NT2/D1 (cell line): ENCODE measurements around the gene SPOUT1.
"Not testable (repeated sequence)": the region's sequence is repeated elsewhere in the genome, so short reads cannot be mapped to it uniquely, and the experiment has no call there.

Experiments used
- DNase-seq: peaks from one replicate; pipeline ENCODE4 v3.0.0-alpha.2; 2011; ENCODE audit warnings: low read depth, low spot score
- H3K27me3 ChIP-seq: 2 replicates; pipeline ENCODE4 v1.6.0; 2011; ENCODE audit warnings: mild to moderate bottlenecking; ENCODE audit not compliant: insufficient read length, insufficient read depth
- H3K36me3 ChIP-seq: 2 replicates; pipeline ENCODE4 v1.6.1; 2011; ENCODE audit warnings: mild to moderate bottlenecking, low read length, mixed read lengths; ENCODE audit not compliant: insufficient read depth, insufficient read length
- H3K4me1 ChIP-seq: 2 replicates; pipeline ENCODE4 v1.5.1; 2011; ENCODE audit not compliant: insufficient read depth, insufficient read length
- H3K4me3 ChIP-seq: 2 replicates; pipeline ENCODE4 v1.5.1; 2011; ENCODE audit warnings: low read depth; ENCODE audit not compliant: insufficient read length
- H3K9ac ChIP-seq: 2 replicates; pipeline ENCODE4 v1.6.0; 2011; ENCODE audit warnings: low read depth; ENCODE audit not compliant: insufficient read length
- H3K9me3 ChIP-seq: 2 replicates; pipeline ENCODE4 v1.5.1; 2011; ENCODE audit warnings: mild to moderate bottlenecking, low read length; ENCODE audit not compliant: insufficient read depth
- SUZ12 ChIP-seq: IDR thresholded peaks from 2 replicates; pipeline ENCODE4 v1.6.1; 2011; ENCODE audit not compliant: insufficient read length, insufficient read depth; ENCODE audit errors: extremely low read depth
- YY1 ChIP-seq: IDR thresholded peaks from 2 replicates; pipeline ENCODE4 v1.6.1; 2011; ENCODE audit not compliant: insufficient read length, insufficient read depth
- ZNF274 ChIP-seq: IDR thresholded peaks from 2 replicates; pipeline ENCODE4 v1.6.1; 2011; ENCODE audit warnings: mild to moderate bottlenecking, low read depth, low read length

Gene SPOUT1

GRCh38 chr9:128860937-128861336 lies 31.3 kb upstream of the SPOUT1 start:
- H3K4me3 ChIP-seq = no peak overlapping the region
- no peaks in the 10 kb centered on the region for H3K9me3 ChIP-seq
- H3K36me3 ChIP-seq = peaks cover 8% of the 10 kb centered on the region
- no peak overlapping the region for H3K9ac ChIP-seq
- TF ChIP-seq SUZ12 = no peak
- no peak for TF ChIP-seq YY1
- DNase-seq = no peak
- H3K4me1 ChIP-seq = peaks cover 5% of the 10 kb centered on the region
- H3K27me3 ChIP-seq = no peaks in the 10 kb centered on the region

- not testable (repeated sequence) for H3K9me3 ChIP-seq, H3K27me3 ChIP-seq, H3K9ac ChIP-seq, H3K4me3 ChIP-seq, H3K4me1 ChIP-seq, H3K36me3 ChIP-seq, DNase-seq
These were observed 28.9 kb upstream of the SPOUT1 start for GRCh38 chr9:128858476-128858875.

DNA sequence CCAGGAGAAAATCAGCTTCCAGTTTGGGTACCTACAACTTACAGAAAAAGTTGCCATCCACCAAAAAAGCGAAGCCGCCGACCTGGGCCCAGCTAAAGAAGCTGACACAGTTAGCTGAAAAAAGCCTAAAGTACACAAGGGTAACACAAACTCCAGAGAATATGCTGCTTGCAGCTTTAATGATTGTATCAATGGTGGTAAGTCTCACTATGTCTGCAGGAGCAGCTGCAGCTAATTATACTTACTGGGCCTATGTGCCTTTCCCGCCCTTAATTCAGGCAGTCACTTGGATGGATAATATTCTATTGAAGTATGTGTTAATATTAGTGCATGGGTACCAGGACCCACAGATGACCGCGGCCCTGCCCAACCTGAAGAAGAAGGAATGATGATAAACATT lies 24.9 kb upstream of the SPOUT1 start:
- not testable (repeated sequence) for H3K9ac ChIP-seq, H3K36me3 ChIP-seq, H3K27me3 ChIP-seq, H3K4me1 ChIP-seq, H3K4me3 ChIP-seq, DNase-seq
- H3K9me3 ChIP-seq = peaks cover 19% of the 10 kb centered on the region

- H3K9me3 ChIP-seq = peaks cover 28% of the 10 kb centered on the region
- not testable (repeated sequence) for H3K4me3 ChIP-seq, H3K27me3 ChIP-seq, H3K9ac ChIP-seq, H3K4me1 ChIP-seq, DNase-seq, H3K36me3 ChIP-seq
These were observed 23.1 kb upstream of the SPOUT1 start for GRCh38 chr9:128852646-128853045.

- H3K27me3 ChIP-seq, H3K4me3 ChIP-seq, DNase-seq: not testable (repeated sequence)
These were observed 22.4 kb upstream of the SPOUT1 start for GRCh38 chr9:128851779-128852600.

GRCh38 chr9:128851024-128851423 lies 21.4 kb upstream of the SPOUT1 start:
- not testable (repeated sequence) for H3K4me3 ChIP-seq, H3K9ac ChIP-seq, H3K27me3 ChIP-seq, H3K4me1 ChIP-seq, DNase-seq
- H3K9me3 ChIP-seq = peaks cover 28% of the 10 kb centered on the region
- peaks cover 18% of the 10 kb centered on the region for H3K36me3 ChIP-seq

More at GRCh38 chr9:128851779-128852600, 22.4 kb upstream of the SPOUT1 start:
- H3K9ac ChIP-seq, H3K4me1 ChIP-seq: not testable (repeated sequence)
- H3K36me3 ChIP-seq = peaks cover 13% of the 10 kb centered on the region
- H3K9me3 ChIP-seq = peaks cover 28% of the 10 kb centered on the region

- Histone ChIP-seq H3K9ac (no peak overlapping the region), H3K4me1 (peaks cover 9% of the 10 kb centered on the region), H3K9me3 (peaks cover 28% of the 10 kb centered on the region), H3K27me3 (no peaks in the 10 kb centered on the region), H3K36me3 (peaks cover 34% of the 10 kb centered on the region), H3K4me3 (no peak overlapping the region)
- TF ChIP-seq SUZ12 (no peak), ZNF274 (no peak), YY1 (no peak)
- no peak for DNase-seq
These were observed 18.2 kb upstream of the SPOUT1 start for GRCh38 chr9:128847803-128848202.

GRCh38 chr9:128846680-128847030 lies 17.1 kb upstream of the SPOUT1 start:
- Histone ChIP-seq H3K4me3 (no peak overlapping the region), H3K36me3 (peaks cover 41% of the 10 kb centered on the region), H3K4me1 (peaks cover 9% of the 10 kb centered on the region), H3K9ac (peak overlapping the region; percentile 32), H3K9me3 (peaks cover 22% of the 10 kb centered on the region), H3K27me3 (no peaks in the 10 kb centered on the region)
- no peak for DNase-seq
- no peak for TF ChIP-seq SUZ12
- TF ChIP-seq ZNF274 = no peak
- no peak for TF ChIP-seq YY1
